HAP-1 (cell line): ENCODE measurements around the gene TAF11.
"Not testable (repeated sequence)": the region's sequence is repeated elsewhere in the genome, so short reads cannot be mapped to it uniquely, and the experiment has no call there.

ENCODE experiments used
- DNase-seq, 2 experiments: peaks; one replicate each; pipeline ENCODE4 v3.0.0-alpha.2; 2016 to 2020; ENCODE audit warnings: low spot score in 2 of 2
- H3K27me3 ChIP-seq: fragments of 250-450 bp; sonication (Bioruptor Pico); 2 replicates; pipeline ENCODE4 v1.5.1; 2020; ENCODE audit warnings: low read depth, mild to moderate bottlenecking, moderate library complexity
- H3K36me3 ChIP-seq: fragments of 250-450 bp; sonication (Bioruptor Pico); replicated peaks from 2 replicates; pipeline ENCODE4 v1.5.1; 2020; ENCODE audit warnings: mild to moderate bottlenecking
- H3K4me1 ChIP-seq: fragments of 250-450 bp; sonication (Bioruptor Pico); 2 replicates; pipeline ENCODE4 v1.5.1; 2020; ENCODE audit warnings: mild to moderate bottlenecking
- H3K4me3 ChIP-seq: fragments of 250-450 bp; sonication (Bioruptor Pico); 2 replicates; pipeline ENCODE4 v1.5.1; 2020; ENCODE audit warnings: mild to moderate bottlenecking, moderate library complexity
- H3K9me3 ChIP-seq: fragments of 250-450 bp; sonication (Bioruptor Pico); 2 replicates; pipeline ENCODE4 v1.5.1; 2020; ENCODE audit warnings: mild to moderate bottlenecking, moderate library complexity
- in situ Hi-C: fragments of 300-500 bp; cut with MboI; formaldehyde crosslinking; loops from 3 replicates; pipeline ENCODE4 v1.14.3; 2020; ENCODE audit warnings: low sequenced_read_pairs, inconsistent platforms, mixed read lengths

The TAF11 gene

GRCh38 chr6:34866509-34866908 lies 21.3 kb downstream of the TAF11 start:
- Histone ChIP-seq H3K4me3 (no peak overlapping the region), H3K36me3 (peaks cover 63% of the 10 kb centered on the region), H3K27me3 (no peaks in the 10 kb centered on the region), H3K9me3 (no peaks in the 10 kb centered on the region), H3K4me1 (no peaks in the 10 kb centered on the region)
- in situ Hi-C loops: no loop called here
- no peak for DNase-seq

GRCh38 chr6:34865107-34865506 lies 22.7 kb downstream of the TAF11 start:
- Histone ChIP-seq H3K4me1 (no peaks in the 10 kb centered on the region), H3K36me3 (peaks cover 59% of the 10 kb centered on the region), H3K27me3 (no peaks in the 10 kb centered on the region), H3K4me3 (no peak overlapping the region), H3K9me3 (no peaks in the 10 kb centered on the region)
- no peak for DNase-seq
- in situ Hi-C loops: no loop called here

DNA sequence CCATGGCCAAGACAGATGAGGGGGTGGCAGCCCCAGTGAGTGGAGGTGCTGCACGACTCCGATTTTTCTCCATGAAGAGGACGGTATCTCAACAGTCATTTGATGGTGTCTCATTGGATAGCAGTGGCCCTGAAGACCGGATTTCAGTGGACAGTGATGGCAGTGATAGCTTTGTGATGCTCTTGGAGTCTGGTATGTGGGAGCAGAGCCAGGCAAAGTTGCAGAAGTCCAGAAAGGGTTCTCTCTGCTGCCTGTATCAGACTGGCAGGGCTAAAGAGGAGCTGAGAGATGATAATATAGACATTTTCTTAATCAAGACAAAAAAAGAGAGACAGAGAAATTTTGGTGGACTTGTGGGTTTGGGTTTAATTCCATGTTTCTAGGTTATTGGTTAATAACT lies 23.8 kb downstream of the TAF11 start:
- H3K36me3 ChIP-seq: peaks cover 63% of the 10 kb centered on the region
- no peaks in the 10 kb centered on the region for H3K27me3 ChIP-seq
- no peak for DNase-seq
- in situ Hi-C loops: no loop called here
- H3K9me3 ChIP-seq: no peaks in the 10 kb centered on the region
- H3K4me1 ChIP-seq: no peaks in the 10 kb centered on the region
- no peak overlapping the region for H3K4me3 ChIP-seq

DNA sequence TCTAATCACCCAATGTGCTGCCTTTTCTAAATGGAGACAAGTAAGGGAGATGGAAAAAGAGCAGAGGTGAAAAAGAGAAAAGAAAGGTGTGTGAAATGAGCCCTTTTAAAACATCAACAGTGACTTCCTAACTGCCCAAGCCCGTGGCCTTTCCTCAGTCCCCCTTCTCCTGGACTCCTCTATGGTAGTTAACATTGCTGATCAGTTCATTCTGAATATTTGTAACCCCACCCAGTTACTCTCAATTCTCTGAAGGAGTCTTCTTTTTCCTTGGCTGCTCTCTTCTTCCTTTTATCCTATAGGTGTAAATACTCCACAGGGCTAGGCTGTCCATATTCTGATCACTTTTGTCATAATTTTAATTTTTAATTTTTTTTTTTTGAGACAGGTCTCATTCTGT lies 27.1 kb downstream of the TAF11 start:
- no peaks in the 10 kb centered on the region for H3K27me3 ChIP-seq
- no peak overlapping the region for H3K4me3 ChIP-seq
- H3K9me3 ChIP-seq: no peaks in the 10 kb centered on the region
- no peaks in the 10 kb centered on the region for H3K4me1 ChIP-seq
- in situ Hi-C loops: no loop called here
- DNase-seq: no peak
- H3K36me3 ChIP-seq: peaks cover 77% of the 10 kb centered on the region

- no peak for DNase-seq
- in situ Hi-C loops: no loop called here
- H3K36me3 ChIP-seq: peaks cover 74% of the 10 kb centered on the region
These were observed 27.9 kb downstream of the TAF11 start for GRCh38 chr6:34859951-34860350.

GRCh38 chr6:34858681-34859080 lies 29.2 kb downstream of the TAF11 start:
- no peak overlapping the region for H3K4me3 ChIP-seq
- H3K4me1 ChIP-seq: no peaks in the 10 kb centered on the region
- peak in 1 of 2 experiments; percentile 22 for DNase-seq
- in situ Hi-C loops: no loop called here
- peaks cover 68% of the 10 kb centered on the region for H3K36me3 ChIP-seq
- H3K9me3 ChIP-seq: no peaks in the 10 kb centered on the region
- no peaks in the 10 kb centered on the region for H3K27me3 ChIP-seq

More at GRCh38 chr6:34859951-34860350, 27.9 kb downstream of the TAF11 start:
- H3K4me1 ChIP-seq: no peaks in the 10 kb centered on the region
- no peak overlapping the region for H3K4me3 ChIP-seq
- no peaks in the 10 kb centered on the region for H3K9me3 ChIP-seq
- H3K27me3 ChIP-seq: no peaks in the 10 kb centered on the region

- Histone ChIP-seq H3K9me3 (no peaks in the 10 kb centered on the region), H3K36me3 (peaks cover 68% of the 10 kb centered on the region), H3K4me1 (no peaks in the 10 kb centered on the region), H3K27me3 (no peaks in the 10 kb centered on the region), H3K4me3 (no peak overlapping the region)
- in situ Hi-C loops: no loop called here
- no peak for DNase-seq
These were observed 32.4 kb downstream of the TAF11 start for GRCh38 chr6:34855463-34855862.

DNA sequence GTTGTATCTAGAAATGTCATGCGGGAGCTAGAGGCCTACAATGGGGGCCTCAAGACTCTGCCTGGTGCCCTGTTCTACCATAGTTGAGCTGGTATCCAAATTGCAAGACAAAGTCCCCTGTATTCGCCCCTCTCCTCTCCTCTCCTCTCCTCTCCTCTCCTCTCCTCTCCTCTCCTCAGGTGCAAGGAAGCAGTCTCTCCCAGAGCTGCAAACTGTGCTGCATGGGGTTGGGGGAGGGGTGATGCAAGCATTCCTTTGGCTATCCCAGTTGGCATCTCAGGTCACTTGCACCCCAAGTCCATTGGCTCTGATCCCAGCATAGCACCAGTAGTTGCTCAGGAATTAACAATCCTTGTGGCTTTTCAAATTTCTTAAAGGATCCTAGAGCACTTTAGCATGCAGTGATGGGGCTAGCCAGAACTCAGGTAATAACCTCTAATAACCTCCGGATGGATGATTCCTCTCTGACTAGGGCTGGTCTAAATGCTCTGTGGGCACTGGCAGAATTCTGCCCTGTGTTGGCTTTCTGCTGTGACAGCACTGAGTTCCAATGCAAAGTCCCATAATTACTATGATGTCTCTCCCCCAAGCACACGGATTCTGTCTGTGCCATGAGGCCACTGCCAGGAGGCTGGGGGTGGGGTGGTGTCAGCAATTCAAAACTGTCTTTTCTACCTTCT lies 35.3 kb downstream of the TAF11 start:
- in situ Hi-C loops: no loop called here
- Histone ChIP-seq H3K4me3 (no peak overlapping the region), H3K36me3 (peaks cover 51% of the 10 kb centered on the region), H3K27me3 (no peaks in the 10 kb centered on the region), H3K9me3 (no peaks in the 10 kb centered on the region), H3K4me1 (no peaks in the 10 kb centered on the region)
- no peak for DNase-seq

DNA sequence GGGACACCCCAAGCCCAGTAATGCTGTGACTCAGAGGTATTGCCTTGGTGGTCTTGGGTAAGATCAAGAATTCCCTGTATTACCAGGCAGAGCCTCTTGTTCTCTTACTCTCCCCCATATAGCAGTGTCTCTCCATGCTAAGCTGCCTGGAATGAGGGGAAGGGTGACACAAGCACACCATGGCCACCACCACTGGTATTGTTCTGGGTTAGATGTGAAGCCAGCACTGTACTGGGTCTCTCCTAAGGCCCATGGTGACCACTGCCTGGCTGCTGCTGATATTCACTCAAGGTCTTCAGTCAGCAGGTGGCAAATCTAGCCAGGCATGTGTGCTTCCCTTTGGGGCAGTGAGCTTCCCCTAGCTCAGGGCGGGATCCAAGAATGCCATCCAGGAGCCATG lies 36.5 kb downstream of the TAF11 start:
- H3K36me3 ChIP-seq: peaks cover 43% of the 10 kb centered on the region
- no peak overlapping the region for H3K4me3 ChIP-seq
- no peaks in the 10 kb centered on the region for H3K27me3 ChIP-seq
- no peaks in the 10 kb centered on the region for H3K4me1 ChIP-seq
- DNase-seq: no peak
- in situ Hi-C loops: no loop called here
- H3K9me3 ChIP-seq: no peaks in the 10 kb centered on the region

DNA sequence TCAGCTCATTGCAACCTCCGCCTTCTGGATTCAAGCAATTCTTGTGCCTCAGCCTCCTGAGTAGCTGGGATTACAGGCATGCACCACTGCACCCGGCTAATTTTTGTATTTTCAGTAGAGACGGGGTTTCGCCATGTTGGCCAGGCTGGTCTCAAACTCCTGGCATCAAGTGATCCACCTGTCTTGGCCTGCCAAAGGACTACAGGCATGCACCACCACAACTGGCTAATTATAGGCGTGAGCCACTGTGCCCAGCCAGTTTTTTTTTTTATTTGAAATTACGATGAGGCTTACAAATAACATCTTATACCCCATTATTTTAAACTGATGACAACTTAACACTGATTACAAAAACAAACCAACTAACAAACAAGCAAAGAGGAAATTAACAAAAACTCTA lies 38.8 kb downstream of the TAF11 start:
- H3K4me1 ChIP-seq, H3K27me3 ChIP-seq, in situ Hi-C loops, H3K9me3 ChIP-seq, H3K4me3 ChIP-seq, DNase-seq: not testable (repeated sequence)
- peaks cover 30% of the 10 kb centered on the region for H3K36me3 ChIP-seq

GRCh38 chr6:34839666-34840352 lies 48.0 kb downstream of the TAF11 start:
- Histone ChIP-seq H3K36me3 (peaks cover 46% of the 10 kb centered on the region), H3K4me3 (no peak overlapping the region)
- in situ Hi-C loops: no loop called here

DNA sequence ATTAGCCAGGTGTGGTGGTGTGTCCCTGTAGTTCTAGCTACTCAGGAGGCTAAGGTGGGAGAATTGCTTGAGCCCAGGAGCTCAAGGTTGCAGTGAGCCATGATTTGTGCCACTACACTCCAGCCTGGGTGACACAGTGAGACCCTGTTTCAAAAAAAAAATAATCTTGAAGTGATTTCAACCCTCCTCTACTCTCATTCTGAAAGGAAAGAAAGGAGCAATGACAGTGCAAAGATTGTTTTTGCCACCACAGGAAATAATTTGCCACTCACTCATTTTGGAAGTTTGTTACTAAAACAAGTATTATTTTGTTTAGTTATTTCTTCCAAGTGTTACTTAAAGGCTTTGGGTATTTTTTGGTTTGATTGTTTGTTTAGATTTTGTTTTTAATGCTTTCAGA lies 50.3 kb downstream of the TAF11 start:
- in situ Hi-C loops: no loop called here
- DNase-seq: no peak
- no peaks in the 10 kb centered on the region for H3K9me3 ChIP-seq
- no peaks in the 10 kb centered on the region for H3K4me1 ChIP-seq
- H3K4me3 ChIP-seq: no peak overlapping the region
- H3K36me3 ChIP-seq: peaks cover 54% of the 10 kb centered on the region
- H3K27me3 ChIP-seq: no peaks in the 10 kb centered on the region

More at GRCh38 chr6:34839666-34840352, 48.0 kb downstream of the TAF11 start:
- no peak for DNase-seq
- Histone ChIP-seq H3K27me3 (no peaks in the 10 kb centered on the region), H3K4me1 (no peaks in the 10 kb centered on the region), H3K9me3 (no peaks in the 10 kb centered on the region)

DNA sequence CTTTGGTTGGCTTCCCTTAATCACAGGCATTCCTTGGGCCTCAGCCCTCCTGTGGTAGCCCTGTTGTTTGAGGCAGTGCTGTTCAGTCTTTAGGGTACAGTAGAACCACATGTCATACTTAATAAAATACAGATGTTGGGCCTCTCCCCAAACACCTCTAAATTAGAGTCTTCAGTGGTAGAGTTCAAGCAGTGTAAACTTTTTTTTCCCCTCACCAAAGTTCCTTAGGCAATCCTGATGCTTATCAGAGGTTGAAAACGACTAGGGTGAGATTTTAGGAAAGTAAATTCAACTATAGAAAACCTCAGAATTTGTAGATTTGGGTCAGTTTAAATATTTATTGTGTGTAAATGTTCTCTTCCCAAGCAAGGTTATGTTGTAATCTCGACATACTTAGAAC lies 51.4 kb downstream of the TAF11 start:
- Histone ChIP-seq H3K9me3 (no peaks in the 10 kb centered on the region), H3K27me3 (no peaks in the 10 kb centered on the region), H3K4me1 (no peaks in the 10 kb centered on the region), H3K4me3 (no peak overlapping the region), H3K36me3 (peaks cover 45% of the 10 kb centered on the region)
- DNase-seq: no peak
- in situ Hi-C loops: no loop called here

DNA sequence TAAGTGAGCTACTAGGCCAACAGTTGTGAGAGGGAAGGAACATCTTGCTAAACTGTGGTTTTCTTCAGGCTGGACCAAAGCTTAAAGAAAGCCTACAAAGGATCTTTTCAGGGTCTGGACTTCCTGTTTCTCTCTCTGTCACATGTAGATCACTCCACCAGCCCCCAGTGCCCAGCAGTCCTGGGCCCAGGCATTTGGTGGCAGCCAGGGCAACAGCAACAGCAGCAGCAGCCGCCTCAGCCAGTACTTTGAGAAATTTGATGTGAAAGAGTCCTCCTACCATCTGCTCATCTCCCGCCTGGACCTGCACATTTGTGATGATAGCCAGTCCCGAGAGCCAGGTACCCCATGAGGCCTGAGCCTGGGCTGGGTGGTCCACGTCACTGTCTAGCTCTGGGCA lies 51.8 kb downstream of the TAF11 start:
- H3K9me3 ChIP-seq: no peaks in the 10 kb centered on the region
- in situ Hi-C loops: no loop called here
- DNase-seq: no peak
- H3K27me3 ChIP-seq: no peaks in the 10 kb centered on the region
- no peaks in the 10 kb centered on the region for H3K4me1 ChIP-seq
- no peak overlapping the region for H3K4me3 ChIP-seq
- H3K36me3 ChIP-seq: peaks cover 44% of the 10 kb centered on the region
